ENCODE results near the gene SLC35F3. TPM values are rescaled to one million over a fixed set of nuclear protein-coding genes. Genes with fewer than 3 reads are reported as not detected.
"Not testable (repeated sequence)": the region's sequence is repeated elsewhere in the genome, so short reads cannot be mapped to it uniquely, and the experiment has no call there.

Gene SLC35F3
- total RNA-seq, 8 experiments from 2014 or later: 0.46 to 2.1 (median 0.71) TPM; not detected in 3

DNA sequence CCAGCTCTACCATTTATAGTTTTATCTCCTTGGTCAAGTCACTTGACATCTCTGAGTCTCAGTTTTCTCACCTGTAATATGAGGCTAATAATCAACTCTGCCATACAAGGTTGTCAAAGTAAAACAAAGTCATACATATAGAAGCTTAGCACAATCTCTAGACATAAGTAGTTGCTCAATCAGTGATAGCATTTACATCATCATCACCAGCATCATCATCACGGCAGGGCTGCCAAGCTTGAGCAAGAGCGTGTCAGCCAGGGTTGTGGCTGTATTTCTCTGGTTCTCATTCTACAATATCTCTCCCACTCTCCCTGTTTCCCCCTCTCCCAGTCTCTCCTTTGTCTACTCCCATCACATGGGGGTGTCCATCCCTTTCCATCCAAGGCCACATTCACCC is 427.0 kb downstream of the SLC35F3 start:
- in situ Hi-C loops (cut with MboI; ENCODE audit: low pct_unique_long_range_greater_than_20kb in 2 of 9, low sequenced_read_pairs in 9 of 9, unreplicated experiment in 9 of 9): no loop called here
- Histone ChIP-seq H3K27ac (no peak overlapping the region), H3K4me1 (replicated peaks in 1 of 2) (no peaks in the 10 kb centered on the region), H3K4me3 (no peak overlapping the region)
- no peak for ATAC-seq (replicated peaks in 6 of 8)
- 0 to 94% (median 85%) methylated on average over 1 to 2 of the region's 2 CpGs for WGBS, 10 experiments

DNA sequence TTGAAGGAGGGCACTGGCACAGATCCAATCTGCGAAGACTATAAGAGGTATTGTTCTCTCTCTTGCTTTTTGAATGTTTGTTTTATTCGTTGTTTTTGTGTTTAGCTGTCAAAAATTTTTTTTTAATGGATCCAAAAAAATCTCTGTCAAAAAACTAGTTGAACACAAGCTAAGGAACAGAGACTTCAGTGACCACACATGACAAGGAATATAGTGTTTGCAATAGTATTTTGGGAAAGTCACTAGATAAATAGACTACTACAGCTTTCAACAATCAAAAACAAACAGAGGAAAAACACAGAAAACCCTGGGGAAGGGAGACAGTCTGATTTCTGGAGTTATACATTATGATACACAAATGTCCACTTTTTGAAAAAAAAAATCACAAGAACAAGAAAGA is 431.9 kb downstream of the SLC35F3 start:
- ATAC-seq (replicated peaks in 6 of 8): no peak
- Histone ChIP-seq H3K27ac (no peak overlapping the region), H3K4me1 (replicated peaks in 1 of 2) (no peaks in the 10 kb centered on the region), H3K4me3 (no peak overlapping the region)
- in situ Hi-C loops (cut with MboI; ENCODE audit: low pct_unique_long_range_greater_than_20kb in 2 of 9, low sequenced_read_pairs in 9 of 9, unreplicated experiment in 9 of 9): no loop called here
- 13 to 82% (median 60%) methylated on average over 1 to 2 of the region's 2 CpGs; no CpG with 5 or more reads in 1 of the 10 experiments for whole genome bisulfite sequencing, 10 experiments

DNA sequence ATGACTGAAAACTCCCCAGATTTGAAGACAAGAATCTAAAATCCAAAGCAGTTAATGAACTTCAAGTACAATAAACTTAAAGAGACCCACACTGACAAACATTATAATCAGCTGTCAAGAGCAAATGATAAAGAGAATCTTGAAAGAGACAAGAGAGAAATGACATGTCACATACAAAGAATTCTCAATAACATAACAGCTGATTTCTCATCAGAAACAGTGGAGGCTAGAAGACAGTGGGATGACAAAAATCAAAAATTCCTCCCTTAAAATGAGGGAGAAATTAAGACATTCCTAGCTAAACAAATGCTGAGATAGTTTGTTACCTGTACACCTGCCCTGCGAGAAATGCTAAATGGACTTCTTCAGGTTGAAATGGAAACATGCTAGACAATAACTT is 432.8 kb downstream of the SLC35F3 start:
- Histone ChIP-seq H3K4me3 (no peak overlapping the region), H3K27ac (no peak overlapping the region), H3K4me1 (replicated peaks in 1 of 2) (no peaks in the 10 kb centered on the region)
- in situ Hi-C loops (cut with MboI; ENCODE audit: low pct_unique_long_range_greater_than_20kb in 2 of 9, low sequenced_read_pairs in 9 of 9, unreplicated experiment in 9 of 9): no loop called here
- 0 to 100% (median 79%) methylated on average over 1 of the region's 1 CpG; no CpG with 5 or more reads in 1 of the 10 experiments for WGBS, 10 experiments
- no peak for ATAC-seq (replicated peaks in 6 of 8)

DNA sequence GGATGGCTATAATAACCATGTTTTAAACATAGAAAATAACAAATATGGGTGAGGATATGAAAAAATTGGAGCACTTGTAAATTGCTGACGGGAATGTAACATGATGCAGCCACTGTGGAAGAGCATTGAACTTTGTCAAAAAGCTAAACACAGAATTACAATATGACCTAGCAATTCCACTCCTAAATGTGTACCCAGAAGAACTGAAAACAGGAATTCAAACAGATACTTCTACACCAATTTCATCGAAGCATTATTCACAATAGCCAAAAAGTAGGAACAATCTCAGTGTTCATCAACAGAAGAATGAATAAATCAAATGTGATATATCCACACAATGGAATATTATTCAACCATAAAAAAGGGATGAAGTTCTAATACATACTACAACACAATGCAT is 436.1 kb downstream of the SLC35F3 start:
- in situ Hi-C loops (cut with MboI; ENCODE audit: low pct_unique_long_range_greater_than_20kb in 2 of 9, low sequenced_read_pairs in 9 of 9, unreplicated experiment in 9 of 9): no loop called here
- 0 to 100% (median 60%) methylated on average over 1 to 2 of the region's 2 CpGs for WGBS, 10 experiments
- ATAC-seq (replicated peaks in 6 of 8): no peak
- H3K27ac ChIP-seq: no peak overlapping the region
- peaks cover 0 to 4% of the 10 kb centered on the region in 2 donors for H3K4me1 ChIP-seq (replicated peaks in 1 of 2)
- no peak overlapping the region for H3K4me3 ChIP-seq

DNA sequence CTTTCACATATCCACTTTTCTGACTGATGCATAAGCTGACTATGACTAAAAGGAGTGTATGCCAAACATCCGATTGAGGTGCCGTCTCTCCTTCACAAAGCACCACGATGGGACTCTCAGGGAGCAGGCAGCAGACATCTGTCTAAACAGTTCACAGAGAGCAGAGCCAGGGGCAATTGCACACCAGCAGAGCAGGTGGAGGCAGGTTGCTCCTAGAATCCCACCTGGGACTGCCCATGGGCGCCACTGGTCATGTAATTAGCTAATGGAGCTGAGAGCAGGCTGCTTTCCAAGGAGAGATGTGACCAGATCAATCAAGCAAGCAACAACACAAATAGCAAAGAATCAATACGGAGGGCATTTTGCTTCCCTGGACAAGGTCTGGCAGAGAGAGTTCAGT is 438.3 kb downstream of the SLC35F3 start:
- WGBS, 10 experiments: 29 to 100% (median 74%) methylated on average over 1 to 5 of the region's 5 CpGs
- H3K27ac ChIP-seq: no peak overlapping the region
- peaks cover 0 to 4% of the 10 kb centered on the region in 2 donors for H3K4me1 ChIP-seq (replicated peaks in 1 of 2)
- no peak overlapping the region for H3K4me3 ChIP-seq
- in situ Hi-C loops (cut with MboI; ENCODE audit: low pct_unique_long_range_greater_than_20kb in 2 of 9, low sequenced_read_pairs in 9 of 9, unreplicated experiment in 9 of 9): no loop called here
- no peak for ATAC-seq (replicated peaks in 6 of 8)

DNA sequence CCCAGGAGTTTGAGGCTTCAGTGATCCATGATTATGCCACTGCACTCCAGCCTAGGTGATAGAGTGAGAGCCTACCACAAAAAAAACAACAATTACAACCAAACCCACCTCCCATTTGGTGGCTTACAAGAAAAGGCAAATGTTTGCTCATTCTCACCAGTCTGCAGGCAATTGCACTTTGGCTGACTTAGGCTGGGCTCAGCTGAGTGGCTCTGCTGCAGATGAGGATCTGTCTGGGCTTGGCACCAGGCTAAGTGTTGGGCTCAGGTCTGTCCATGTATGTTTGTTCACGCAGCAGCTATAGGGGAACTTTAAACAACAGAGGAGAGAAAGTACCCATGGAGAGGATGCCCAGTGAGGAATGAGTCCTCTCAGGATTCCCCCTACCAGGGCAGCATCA is 440.8 kb downstream of the SLC35F3 start:
- in situ Hi-C loops (cut with MboI; ENCODE audit: low pct_unique_long_range_greater_than_20kb in 2 of 9, low sequenced_read_pairs in 9 of 9, unreplicated experiment in 9 of 9): no loop called here
- ATAC-seq (replicated peaks in 6 of 8): no peak
- 0 to 100% (median 83%) methylated on average over 1 of the region's 1 CpG; no CpG with 5 or more reads in 5 of the 10 experiments for WGBS, 10 experiments
- Histone ChIP-seq H3K4me1 (replicated peaks in 1 of 2) (peaks cover 0 to 4% of the 10 kb centered on the region in 2 donors), H3K27ac (no peak overlapping the region), H3K4me3 (no peak overlapping the region)

DNA sequence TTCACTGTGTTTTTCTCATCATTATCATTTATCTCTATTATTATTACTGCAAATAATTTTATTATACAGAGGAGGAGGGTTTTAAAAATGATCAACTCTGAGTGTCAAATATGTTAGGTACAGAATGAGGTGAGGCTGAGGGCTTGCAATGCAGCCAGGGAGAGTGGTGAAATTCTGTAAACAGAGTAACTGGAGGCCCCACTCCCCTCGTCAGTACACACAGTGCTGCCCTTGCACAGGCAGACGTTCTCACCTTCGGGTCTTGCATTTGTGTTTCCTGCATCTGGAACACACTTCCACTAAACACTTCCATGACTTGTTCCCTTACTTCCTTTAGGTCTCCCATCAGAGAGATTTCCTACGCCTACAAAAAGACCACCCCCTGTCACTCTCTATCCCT is 444.5 kb downstream of the SLC35F3 start:
- 0 to 96% (median 77%) methylated on average over 3 to 4 of the region's 4 CpGs; no CpG with 5 or more reads in 1 of the 10 experiments for WGBS, 10 experiments
- no peak overlapping the region for H3K4me3 ChIP-seq
- no peaks in the 10 kb centered on the region for H3K4me1 ChIP-seq (replicated peaks in 1 of 2)
- H3K27ac ChIP-seq: no peak overlapping the region
- in situ Hi-C loops (cut with MboI; ENCODE audit: low pct_unique_long_range_greater_than_20kb in 2 of 9, low sequenced_read_pairs in 9 of 9, unreplicated experiment in 9 of 9): no loop called here
- no peak for ATAC-seq (replicated peaks in 6 of 8)

DNA sequence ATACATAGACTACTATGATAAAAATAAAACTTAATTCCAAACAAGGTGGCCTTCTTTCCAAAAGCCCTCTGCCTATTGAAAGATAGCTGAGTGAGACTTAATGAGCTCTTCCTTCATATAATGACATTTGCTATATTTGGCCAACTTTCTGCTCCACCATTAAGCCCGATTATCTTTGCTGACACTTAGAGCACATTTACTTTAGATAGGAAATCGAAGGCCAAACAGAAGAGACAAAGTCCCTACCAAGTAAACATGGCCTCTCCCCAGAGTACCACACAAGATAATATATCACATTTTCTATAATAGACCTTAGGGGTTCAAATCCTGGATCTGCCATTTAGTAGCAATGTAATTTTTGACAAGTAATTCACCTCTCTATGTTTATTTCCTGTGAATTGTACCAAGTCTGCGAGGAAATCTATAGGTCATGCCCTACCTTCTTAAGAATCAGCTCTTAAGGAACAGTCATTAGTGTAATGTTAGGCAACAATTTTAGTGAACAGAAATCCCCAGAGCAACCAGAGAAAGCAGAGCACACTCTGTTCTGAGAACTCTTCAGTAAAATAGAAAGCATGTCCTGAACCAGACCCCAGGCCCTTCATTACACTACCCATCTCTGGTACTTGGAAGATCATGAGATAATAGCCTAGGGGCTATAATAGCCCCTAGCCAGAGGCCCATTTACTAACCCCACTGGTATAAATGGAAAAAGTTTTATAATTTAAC is 451.5 kb downstream of the SLC35F3 start:
- Histone ChIP-seq H3K4me1 (replicated peaks in 1 of 2) (no peaks in the 10 kb centered on the region), H3K27ac (no peak overlapping the region), H3K4me3 (no peak overlapping the region)
- ATAC-seq (replicated peaks in 6 of 8): no peak
- in situ Hi-C loops (cut with MboI; ENCODE audit: low pct_unique_long_range_greater_than_20kb in 2 of 9, low sequenced_read_pairs in 9 of 9, unreplicated experiment in 9 of 9): no loop called here
- 28 to 94% (median 74%) methylated on average over 2 to 3 of the region's 3 CpGs; no CpG with 5 or more reads in 1 of the 10 experiments for WGBS, 10 experiments

DNA sequence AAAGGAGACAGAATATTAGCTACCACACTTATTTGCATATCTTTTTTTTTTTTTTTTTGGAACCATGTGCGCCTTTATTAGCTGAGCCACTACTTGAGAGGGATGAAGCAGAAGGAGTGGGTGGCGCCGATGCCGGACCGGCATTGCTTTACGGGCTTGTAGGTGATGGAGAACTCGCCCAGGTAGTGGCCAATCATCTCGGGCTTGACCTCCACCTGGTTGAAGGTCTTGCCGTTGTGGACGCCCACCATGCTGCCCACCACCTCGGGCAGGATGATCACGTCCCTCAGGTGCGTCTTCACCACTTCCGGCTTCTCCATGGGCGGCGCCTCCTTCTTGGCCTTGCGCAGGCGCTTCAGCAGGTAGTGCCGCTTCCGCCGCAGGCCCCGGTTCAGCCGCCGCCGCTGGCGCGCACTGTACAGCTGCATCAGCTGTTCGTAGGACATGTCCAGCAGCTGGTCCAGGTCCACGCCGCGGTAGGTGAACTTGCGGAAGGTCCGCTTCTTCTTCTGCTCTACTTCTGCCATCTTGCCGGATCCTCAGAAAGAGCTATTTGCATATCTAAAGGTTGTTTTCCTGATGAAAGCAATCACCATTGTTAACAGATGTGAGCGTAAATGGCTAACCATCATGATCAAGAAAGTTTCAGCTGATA is 452.3 kb downstream of the SLC35F3 start:
- in situ Hi-C loops (cut with MboI; ENCODE audit: low pct_unique_long_range_greater_than_20kb in 2 of 9, low sequenced_read_pairs in 9 of 9, unreplicated experiment in 9 of 9); H3K27ac ChIP-seq; H3K4me1 ChIP-seq (replicated peaks in 1 of 2); H3K4me3 ChIP-seq: not testable (repeated sequence)
- peak in 1 of 8 experiments; percentile 53 for ATAC-seq (replicated peaks in 6 of 8)
- WGBS, 10 experiments: 20 to 100% (median 75%) methylated on average over 1 to 23 of the region's 35 CpGs

DNA sequence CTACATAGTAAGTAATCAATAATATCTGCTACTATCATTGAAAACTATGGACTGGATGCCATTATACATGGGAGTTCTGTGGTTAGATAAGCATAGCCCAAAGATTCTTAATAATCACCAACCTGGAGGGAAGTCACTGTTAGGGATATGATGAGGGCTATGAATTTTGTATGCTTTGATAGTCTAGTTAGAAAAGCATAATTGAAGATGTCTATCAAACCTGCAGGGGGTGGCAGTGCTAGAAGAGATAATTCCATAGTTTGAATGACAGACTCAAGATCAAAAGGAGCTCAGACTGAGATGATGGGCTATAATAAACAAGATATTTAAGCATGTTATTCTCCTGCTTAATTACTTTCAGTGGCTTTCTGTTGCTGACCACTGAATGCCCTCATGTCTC is 453.4 kb downstream of the SLC35F3 start:
- ATAC-seq (replicated peaks in 6 of 8): no peak
- Histone ChIP-seq H3K27ac (no peak overlapping the region), H3K4me3 (no peak overlapping the region), H3K4me1 (replicated peaks in 1 of 2) (no peaks in the 10 kb centered on the region)
- in situ Hi-C loops (cut with MboI; ENCODE audit: low pct_unique_long_range_greater_than_20kb in 2 of 9, low sequenced_read_pairs in 9 of 9, unreplicated experiment in 9 of 9): no loop called here

DNA sequence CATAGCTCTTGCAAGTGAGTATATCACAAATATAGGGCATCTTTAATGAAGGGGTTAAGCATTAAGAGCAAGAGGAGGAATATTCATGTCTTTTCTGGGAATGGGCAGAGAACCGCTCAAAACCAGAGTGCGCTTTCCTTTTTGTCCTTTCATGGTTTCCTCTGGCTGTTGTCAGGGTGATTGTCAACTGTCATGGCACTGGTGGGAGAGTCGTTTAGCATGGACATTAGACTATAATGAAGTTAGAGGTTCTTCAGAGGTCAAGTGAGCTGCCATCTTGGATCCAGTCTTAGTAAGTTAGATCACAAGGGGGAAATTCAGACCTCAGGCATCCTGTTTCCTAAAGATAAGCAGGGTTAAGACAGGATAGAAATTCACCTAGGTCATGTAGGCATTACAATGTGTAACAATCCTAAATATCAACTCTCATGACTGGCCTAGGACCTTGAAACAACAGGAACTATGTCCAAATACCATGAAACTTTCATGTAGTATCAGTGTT is 456.7 kb downstream of the SLC35F3 start:
- WGBS, 10 experiments: 33 to 100% (median 83%) methylated on average over 1 to 3 of the region's 3 CpGs; no CpG with 5 or more reads in 3 of the 10 experiments
- Histone ChIP-seq H3K4me1 (replicated peaks in 1 of 2) (no peaks in the 10 kb centered on the region), H3K27ac (no peak overlapping the region), H3K4me3 (no peak overlapping the region)
- ATAC-seq (replicated peaks in 6 of 8): no peak
- in situ Hi-C loops (cut with MboI; ENCODE audit: low pct_unique_long_range_greater_than_20kb in 2 of 9, low sequenced_read_pairs in 9 of 9, unreplicated experiment in 9 of 9): no loop called here

DNA sequence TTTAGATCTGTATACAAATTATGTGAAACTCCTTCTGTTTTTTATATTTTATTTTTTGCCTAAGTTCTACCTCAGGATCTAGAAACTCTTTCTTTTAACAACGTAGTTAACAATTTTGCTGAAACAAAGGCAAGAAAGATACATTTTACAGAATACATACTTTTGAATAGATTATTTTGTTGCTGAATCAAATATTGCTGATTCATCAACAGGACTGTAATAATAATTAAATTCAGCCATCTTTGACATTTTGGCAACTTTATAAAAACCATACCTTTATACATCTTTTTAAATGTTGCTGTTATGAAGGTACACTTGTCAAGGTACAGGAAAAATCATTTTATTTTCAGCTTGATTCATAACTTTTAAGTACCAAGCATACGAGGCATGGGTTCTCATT is 458.1 kb downstream of the SLC35F3 start:
- no peak for ATAC-seq (replicated peaks in 6 of 8)
- in situ Hi-C loops (cut with MboI; ENCODE audit: low pct_unique_long_range_greater_than_20kb in 2 of 9, low sequenced_read_pairs in 9 of 9, unreplicated experiment in 9 of 9): no loop called here
- Histone ChIP-seq H3K4me3 (no peak overlapping the region), H3K4me1 (replicated peaks in 1 of 2) (no peaks in the 10 kb centered on the region), H3K27ac (no peak overlapping the region)
- 0 to 100% (median 74%) methylated on average over 1 to 2 of the region's 2 CpGs for WGBS, 10 experiments

DNA sequence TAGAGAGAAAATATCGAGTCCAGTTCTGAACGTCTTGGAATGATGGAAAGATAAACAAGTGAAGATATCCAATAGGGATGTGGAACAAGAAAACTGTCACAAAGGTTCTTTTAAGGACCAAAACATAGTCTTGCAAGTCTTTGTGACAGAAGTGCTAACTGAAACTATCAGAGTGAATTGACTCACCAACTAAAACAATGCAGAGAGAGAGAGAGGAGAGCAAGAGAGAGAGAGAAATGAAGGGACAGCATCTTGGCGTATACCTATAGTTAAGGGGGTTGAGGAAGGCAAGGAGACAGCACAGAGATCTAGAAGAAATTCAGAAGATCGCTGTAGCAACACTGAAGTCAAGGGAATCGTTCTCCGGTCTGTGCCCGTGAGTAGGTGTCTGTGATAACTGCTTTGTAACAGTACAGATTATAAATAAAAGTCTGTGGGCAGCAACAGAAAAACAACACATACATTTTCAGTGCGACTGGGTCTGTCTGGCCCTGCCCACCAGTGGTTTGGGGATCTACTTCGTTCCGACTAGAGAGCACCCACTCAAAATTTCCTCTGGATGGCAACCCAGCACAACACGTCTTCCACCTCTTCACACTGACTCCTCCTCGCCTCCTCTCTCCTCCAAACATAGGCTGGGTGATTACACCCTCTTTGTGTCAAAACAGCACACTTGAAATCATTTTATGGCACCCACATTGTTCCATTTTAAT is 464.0 kb downstream of the SLC35F3 start:
- Histone ChIP-seq H3K4me1 (replicated peaks in 1 of 2) (peaks cover 3 to 7% of the 10 kb centered on the region in 2 donors), H3K27ac (no peak overlapping the region), H3K4me3 (no peak overlapping the region)
- in situ Hi-C loops (cut with MboI; ENCODE audit: low pct_unique_long_range_greater_than_20kb in 2 of 9, low sequenced_read_pairs in 9 of 9, unreplicated experiment in 9 of 9): no loop called here
- WGBS, 10 experiments: 33 to 100% (median 81%) methylated on average over 2 to 12 of the region's 12 CpGs
- no peak for ATAC-seq (replicated peaks in 6 of 8)

All from motor neuron (in vitro differentiated cells).